ENCODE results near the gene EXOSC10.

DNA sequence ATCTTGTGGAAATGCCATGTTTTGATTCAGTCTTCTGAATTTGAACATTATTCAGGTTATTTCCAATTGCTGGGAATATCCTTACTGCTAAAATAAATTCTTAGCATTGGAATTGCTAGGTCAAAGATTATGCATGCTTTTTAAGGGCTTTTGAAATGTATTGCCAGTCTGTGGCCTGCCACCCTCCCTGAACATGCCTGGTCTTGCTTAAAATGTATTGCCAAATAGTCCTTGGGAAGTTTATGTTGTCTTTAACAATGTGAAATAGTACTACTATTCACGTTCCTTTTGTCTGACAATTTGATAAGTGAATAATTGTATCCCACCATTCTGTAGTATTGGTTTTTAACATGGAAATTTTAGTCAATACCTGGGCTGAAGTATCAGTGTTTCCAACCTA lies 73.6 kb downstream of the EXOSC10 start:
- TF ChIP-seq, protein P1, sequence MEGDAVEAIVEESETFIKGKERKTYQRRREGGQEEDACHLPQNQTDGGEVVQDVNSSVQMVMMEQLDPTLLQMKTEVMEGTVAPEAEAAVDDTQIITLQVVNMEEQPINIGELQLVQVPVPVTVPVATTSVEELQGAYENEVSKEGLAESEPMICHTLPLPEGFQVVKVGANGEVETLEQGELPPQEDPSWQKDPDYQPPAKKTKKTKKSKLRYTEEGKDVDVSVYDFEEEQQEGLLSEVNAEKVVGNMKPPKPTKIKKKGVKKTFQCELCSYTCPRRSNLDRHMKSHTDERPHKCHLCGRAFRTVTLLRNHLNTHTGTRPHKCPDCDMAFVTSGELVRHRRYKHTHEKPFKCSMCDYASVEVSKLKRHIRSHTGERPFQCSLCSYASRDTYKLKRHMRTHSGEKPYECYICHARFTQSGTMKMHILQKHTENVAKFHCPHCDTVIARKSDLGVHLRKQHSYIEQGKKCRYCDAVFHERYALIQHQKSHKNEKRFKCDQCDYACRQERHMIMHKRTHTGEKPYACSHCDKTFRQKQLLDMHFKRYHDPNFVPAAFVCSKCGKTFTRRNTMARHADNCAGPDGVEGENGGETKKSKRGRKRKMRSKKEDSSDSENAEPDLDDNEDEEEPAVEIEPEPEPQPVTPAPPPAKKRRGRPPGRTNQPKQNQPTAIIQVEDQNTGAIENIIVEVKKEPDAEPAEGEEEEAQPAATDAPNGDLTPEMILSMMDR (IDR thresholded peaks at IDR 0.05) = no peak
- TF ChIP-seq POLR2A (IDR thresholded peaks at IDR 0.05) = no peak

All from prostate gland (tissue), 2 donors.